Suprapubic skin (tissue), 3 donors: ENCODE data around the gene CCT8L2.
"Not testable (repeated sequence)": the region's sequence is repeated elsewhere in the genome, so short reads cannot be mapped to it uniquely, and the experiment has no call there.

Experiments
- CTCF ChIP-seq, 2 donors: fragments of 200-600 bp in 1 of 2; fragments of 450-650 bp in 1 of 2; sonication (generic) in 1 of 2; IDR thresholded peaks; one replicate each; pipeline ENCODE4 v1.5.1; 2016 to 2019; ENCODE audit warnings: antibody characterized with exemption in 2 of 2, mild to moderate bottlenecking in 1 of 2, moderate library complexity in 1 of 2
- POLR2A ChIP-seq, 2 donors: fragments of 450-650 bp; IDR thresholded peaks; one replicate each; pipeline ENCODE4 v1.6.1; 2017; ENCODE audit warnings: antibody characterized with exemption in 2 of 2, mild to moderate bottlenecking in 2 of 2, moderate library complexity in 2 of 2

- not testable (repeated sequence) for TF ChIP-seq CTCF, POLR2A (IDR thresholded peaks at IDR 0.05)
Observed at GRCh38 chr22:16600644-16601436, 8.2 kb upstream of the CCT8L2 start.
